GM12891 (cell line): ENCODE measurements around the gene PEMT.
A peak's percentile ranks its signal among the peaks of the same experiment; 100 is the strongest.

Source experiments
- DNase-seq: peaks from one replicate; pipeline ENCODE4 v3.0.0; 2011; ENCODE audit warnings: low spot score; ENCODE audit not compliant: insufficient read length
- FAIRE-seq: peaks from 2 replicates; lab custom pipeline; 2011; peaks lifted over from hg19 to GRCh38; lab: Jason Lieb, UNC
- PAX5 ChIP-seq: IDR thresholded peaks from 2 replicates; pipeline ENCODE4 v1.6.1; 2011; ENCODE audit warnings: low read length, moderate library complexity, mild to moderate bottlenecking; ENCODE audit not compliant: insufficient read depth, severe bottlenecking
- POLR2A ChIP-seq: IDR thresholded peaks from 2 replicates; pipeline ENCODE4 v1.6.1; 2011; ENCODE audit warnings: low read depth, low read length, control low read depth
- POLR2AphosphoS5 ChIP-seq: IDR thresholded peaks from 2 replicates; pipeline ENCODE4 v1.6.1; 2011; ENCODE audit warnings: low read depth, low read length, control low read depth
- POU2F2 ChIP-seq: IDR thresholded peaks from 2 replicates; pipeline ENCODE4 v1.6.1; 2011; ENCODE audit warnings: low read depth, mild to moderate bottlenecking, control low read depth, low read length, moderate library complexity
- SPI1 ChIP-seq: IDR thresholded peaks from 2 replicates; pipeline ENCODE4 v1.6.1; 2011; ENCODE audit warnings: low read depth, low read length, control low read depth
- TAF1 ChIP-seq: IDR thresholded peaks from 2 replicates; pipeline ENCODE4 v1.6.1; 2011; ENCODE audit warnings: low read depth, low read length, control low read depth

The PEMT gene

DNA sequence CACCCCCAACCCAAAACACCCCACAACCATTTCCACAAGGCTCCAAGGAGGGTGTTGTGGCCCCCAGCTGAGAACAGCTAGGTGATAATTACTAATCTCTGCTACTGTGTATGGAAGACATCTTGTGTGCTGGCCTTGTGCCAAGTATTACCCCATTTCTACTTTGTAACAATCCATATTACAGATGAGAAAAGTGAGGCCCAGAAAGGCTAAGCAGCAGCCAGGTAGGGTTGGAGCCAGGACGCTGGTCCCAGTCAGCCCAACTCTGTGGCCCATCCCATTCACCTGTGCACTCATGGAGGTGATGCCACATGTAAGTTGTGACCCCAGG lies 12.4 kb upstream of the PEMT start:
- FAIRE-seq (no peak), DNase-seq (no peak)
- TF ChIP-seq POLR2AphosphoS5 = no peak
- TF ChIP-seq POU2F2 = no peak
- TF ChIP-seq PAX5 = no peak
- TF ChIP-seq POLR2A = no peak
- no peak for TF ChIP-seq SPI1
- no peak for TF ChIP-seq TAF1

- TF ChIP-seq POLR2A (no peak), SPI1 (0 out of 2 replicates have a peak, but pooled peaks have one; percentile 14)
- FAIRE-seq = no peak
- no peak for DNase-seq
Measured at GRCh38 chr17:17603178-17603894, 11.8 kb upstream of the PEMT start.

- FAIRE-seq = no peak
- no peak for TF ChIP-seq POLR2A
- no peak for DNase-seq
Measured at GRCh38 chr17:17599965-17600364, 8.5 kb upstream of the PEMT start.

GRCh38 chr17:17598003-17598402 lies 6.5 kb upstream of the PEMT start:
- no peak for TF ChIP-seq POLR2AphosphoS5
- TF ChIP-seq SPI1 = no peak
- FAIRE-seq = no peak
- no peak for DNase-seq

- FAIRE-seq (no peak), DNase-seq (no peak)
- TF ChIP-seq POLR2A = no peak
- no peak for TF ChIP-seq TAF1
Measured at GRCh38 chr17:17595755-17596154, 4.2 kb upstream of the PEMT start.

DNA sequence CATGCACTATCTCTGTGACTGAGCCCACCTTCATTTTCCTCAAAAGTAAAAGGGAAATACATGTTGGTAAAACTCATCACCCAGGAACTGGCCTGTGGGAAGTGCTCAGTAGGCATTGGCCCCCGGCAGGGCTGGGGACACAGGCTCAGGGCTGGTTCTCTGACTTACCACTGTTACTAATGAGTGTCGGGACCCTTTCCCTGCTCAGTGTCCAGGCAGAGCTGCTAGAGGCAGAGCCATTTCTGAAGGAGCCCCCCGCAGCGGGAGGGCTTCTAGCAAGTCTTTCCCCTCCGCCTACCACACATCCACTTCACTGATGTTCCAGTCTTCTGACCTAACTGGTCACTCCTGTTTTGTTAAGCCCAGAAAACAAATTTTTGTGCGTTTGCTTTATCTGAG lies 1.7 kb upstream of the PEMT start:
- FAIRE-seq (no peak), DNase-seq (no peak)
- TF ChIP-seq PAX5 (no peak), POU2F2 (no peak), SPI1 (no peak), TAF1 (no peak), POLR2AphosphoS5 (no peak), POLR2A (no peak)

GRCh38 chr17:17590883-17591354 lies 589 bp downstream of the PEMT start:
- DNase-seq (no peak), FAIRE-seq (no peak)
- TF ChIP-seq SPI1 = no peak
- TF ChIP-seq POLR2A = no peak
- TF ChIP-seq POU2F2 = no peak
- no peak for TF ChIP-seq PAX5

DNA sequence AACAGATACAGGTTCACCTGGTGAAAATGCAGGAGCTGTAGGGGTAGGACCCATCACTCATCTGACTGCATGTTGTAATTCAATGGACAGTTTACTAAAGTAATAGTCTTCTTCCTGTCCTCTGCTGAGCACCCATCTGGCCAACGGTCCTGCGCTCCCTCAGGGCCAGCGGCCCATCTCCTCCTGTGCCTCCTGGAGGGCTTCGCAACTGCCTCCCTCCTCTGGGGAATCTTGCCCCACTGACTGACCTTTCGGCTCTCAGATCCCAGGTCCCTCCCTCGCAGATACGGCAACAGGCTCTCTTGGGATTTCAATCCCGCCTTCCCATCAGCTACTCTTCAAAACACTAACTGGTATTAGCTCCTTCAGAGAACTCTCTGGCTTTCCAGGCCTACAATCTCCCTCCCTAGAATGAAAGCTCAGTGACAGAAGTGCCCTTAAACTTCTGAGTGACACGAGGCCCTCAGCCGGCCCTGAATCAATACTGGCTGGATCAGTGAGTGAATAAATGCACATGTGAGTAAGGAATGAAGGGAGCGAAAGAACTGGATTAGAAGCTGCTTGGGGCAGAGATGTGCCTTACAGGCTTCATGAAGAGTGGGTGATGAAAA lies 1.3 kb downstream of the PEMT start:
- no peak for DNase-seq
- FAIRE-seq = peak; percentile 13
- TF ChIP-seq POU2F2 = no peak
- no peak for TF ChIP-seq TAF1
- no peak for TF ChIP-seq SPI1
- no peak for TF ChIP-seq PAX5
- no peak for TF ChIP-seq POLR2A
- TF ChIP-seq POLR2AphosphoS5 = no peak

DNA sequence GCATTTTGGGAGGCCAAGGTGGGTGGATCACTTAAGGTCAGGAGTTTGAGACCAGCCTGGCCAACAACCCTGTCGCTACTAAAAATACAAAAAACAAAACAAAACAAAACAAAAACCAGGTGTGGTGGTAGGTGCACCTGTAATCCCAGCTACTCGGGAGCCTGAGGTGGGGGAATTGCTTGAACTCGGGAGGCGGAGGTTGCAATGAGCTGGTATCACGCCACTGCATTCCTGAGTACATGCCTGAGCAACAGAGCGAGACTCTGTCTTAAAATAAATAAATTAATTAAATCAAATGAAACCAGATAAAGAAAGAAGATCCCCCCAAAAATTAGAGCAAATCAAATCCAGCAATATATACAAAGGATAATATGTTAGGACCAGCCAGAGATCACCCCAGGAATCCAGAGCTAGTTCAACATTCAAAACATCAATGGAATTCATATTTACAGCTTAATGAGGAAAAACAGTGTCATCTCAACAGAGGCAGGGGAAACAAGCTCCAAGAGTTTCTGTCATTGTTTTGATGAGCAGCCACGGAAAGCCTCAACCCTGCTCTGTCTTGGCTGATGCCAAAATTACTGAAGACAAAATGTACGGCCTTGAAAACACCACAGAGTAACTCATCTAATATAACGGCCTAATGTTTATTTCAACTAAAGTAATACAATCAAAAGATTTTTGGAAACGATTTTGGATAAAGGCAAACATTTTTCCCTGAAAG lies 3.7 kb downstream of the PEMT start:
- TF ChIP-seq SPI1 (no peak), TAF1 (no peak), POLR2A (no peak)
- no peak for DNase-seq
- FAIRE-seq = no peak

DNA sequence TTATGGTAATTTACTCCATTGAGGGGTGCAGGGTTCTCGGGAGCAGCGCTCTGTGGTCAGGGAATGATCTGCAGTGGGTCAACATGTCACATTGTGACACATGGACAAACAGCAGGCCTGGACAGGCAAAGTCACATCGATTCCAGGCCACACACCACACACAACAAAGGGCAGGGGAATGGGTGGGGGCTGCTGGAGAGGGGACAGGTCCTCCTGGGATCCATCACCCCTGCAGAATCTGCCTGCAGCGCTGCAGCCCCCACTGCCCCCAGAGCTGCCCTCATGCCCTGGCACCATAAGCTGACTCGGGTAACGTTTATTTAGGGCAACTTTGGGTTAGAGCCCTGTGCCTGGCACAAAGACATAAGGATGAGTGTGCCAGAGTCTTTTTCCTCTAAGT lies 9.1 kb downstream of the PEMT start:
- TF ChIP-seq POLR2A = no peak
- TF ChIP-seq SPI1 = no peak
- TF ChIP-seq TAF1 = no peak
- no peak for TF ChIP-seq PAX5
- TF ChIP-seq POLR2AphosphoS5 = no peak
- no peak for TF ChIP-seq POU2F2
- DNase-seq = no peak
- FAIRE-seq = no peak
